IMR-90 (cell line): ENCODE data around the gene UBE2N.
"Not testable (repeated sequence)": the region's sequence is repeated elsewhere in the genome, so short reads cannot be mapped to it uniquely, and the experiment has no call there.

Source experiments
- BHLHE40 ChIP-seq: fragments of 150-350 bp; IDR thresholded peaks from 2 replicates; pipeline ENCODE4 v1.6.1; 2016; ENCODE audit warnings: mild to moderate bottlenecking, low read depth, low read length
- CEBPB ChIP-seq: IDR thresholded peaks from 2 replicates; pipeline ENCODE4 v1.6.1; 2012; ENCODE audit warnings: low read depth, low read length, improper control_type of control experiment
- CTCF ChIP-seq: conservative IDR thresholded peaks from 2 replicates; pipeline ENCODE4 v1.5.1; 2012; ENCODE audit warnings: mild to moderate bottlenecking, low read depth, low read length, improper control_type of control experiment
- FOS ChIP-seq: fragments of 150-350 bp; IDR thresholded peaks from 2 replicates; pipeline ENCODE4 v1.6.1; 2016; ENCODE audit warnings: low read depth, low read length
- MXI1 ChIP-seq: IDR thresholded peaks from 2 replicates; pipeline ENCODE4 v1.6.1; 2012; ENCODE audit warnings: low read depth, mild to moderate bottlenecking, low read length, moderate library complexity, borderline replicate concordance
- NFE2L2 ChIP-seq: fragments of 150-350 bp; IDR thresholded peaks from 2 replicates; pipeline ENCODE4 v1.6.1; 2016; ENCODE audit warnings: low read depth, mild to moderate bottlenecking, low read length
- POLR2A ChIP-seq: IDR thresholded peaks from 2 replicates; pipeline ENCODE4 v1.6.1; 2012; ENCODE audit warnings: mild to moderate bottlenecking, low read depth, low read length
- RAD21 ChIP-seq: IDR thresholded peaks from 2 replicates; pipeline ENCODE4 v1.6.1; 2012; ENCODE audit warnings: low read length, improper control_type of control experiment
- RCOR1 ChIP-seq: IDR thresholded peaks from 2 replicates; pipeline ENCODE4 v1.6.1; 2012; ENCODE audit warnings: mild to moderate bottlenecking, low read length, improper control_type of control experiment; ENCODE audit not compliant: insufficient replicate concordance
- RFX5 ChIP-seq: IDR thresholded peaks from 2 replicates; pipeline ENCODE4 v1.8.0; 2012; ENCODE audit warnings: low read depth, mild to moderate bottlenecking, low read length, moderate library complexity
- SMC3 ChIP-seq: fragments of 150-350 bp; IDR thresholded peaks from 2 replicates; pipeline ENCODE4 v1.6.1; 2016; ENCODE audit warnings: low read depth, mild to moderate bottlenecking, antibody characterized with exemption, low read length, moderate library complexity
- USF2 ChIP-seq: fragments of 150-350 bp; IDR thresholded peaks from 2 replicates; pipeline ENCODE4 v1.6.1; 2017; ENCODE audit warnings: mild to moderate bottlenecking, antibody characterized with exemption, low read length, low read depth

- not testable (repeated sequence) for TF ChIP-seq CEBPB, CTCF, USF2, POLR2A, BHLHE40, RCOR1, MXI1, FOS, RFX5, RAD21, NFE2L2, SMC3
These were observed 32.2 kb downstream of the UBE2N start for GRCh38 chr12:93409343-93410187.
